Activated CD4-positive, alpha-beta memory T cell treated with anti-CD3 and anti-CD28 coated beads for 36 hours (primary cell): Measurements from ENCODE around the gene SEBOX. TPM values are rescaled to one million over a fixed set of nuclear protein-coding genes. Genes with fewer than 3 reads are reported as not detected.
A peak's percentile ranks its signal among the peaks of the same experiment; 100 is the strongest.

Experiments
- CTCF ChIA-PET: fragments of 350-600 bp; sonication (Branson Sonifier 250); formaldehyde crosslinking; loops from one replicate; lab custom pipeline; 2021; ENCODE audit warnings: antibody characterized with exemption, inconsistent platforms; lab: Charles Lee
- POLR2A ChIA-PET: fragments of 350-600 bp; sonication (Branson Sonifier 250); formaldehyde crosslinking; loops from one replicate; lab custom pipeline; 2021; ENCODE audit warnings: antibody characterized with exemption; lab: Charles Lee
- DNase-seq: peaks from one replicate; pipeline ENCODE4 v3.0.0-alpha.2; 2020
- H3K27ac Mint-ChIP-seq: one replicate; pipeline ENCODE4 v1.8.0; 2021; ENCODE audit warnings: mixed read lengths
- H3K27me3 Mint-ChIP-seq: one replicate; pipeline ENCODE4 v1.8.0; 2021; ENCODE audit warnings: mixed read lengths
- H3K36me3 Mint-ChIP-seq: one replicate; pipeline ENCODE4 v1.8.0; 2021; ENCODE audit warnings: mixed read lengths
- H3K4me1 Mint-ChIP-seq: one replicate; pipeline ENCODE4 v1.8.0; 2021; ENCODE audit warnings: low read depth, mixed read lengths
- H3K4me3 Mint-ChIP-seq: one replicate; pipeline ENCODE4 v1.8.0; 2021; ENCODE audit warnings: mild to moderate bottlenecking, mixed read lengths
- H3K9me3 Mint-ChIP-seq: one replicate; pipeline ENCODE4 v1.8.0; 2021; ENCODE audit warnings: mixed read lengths
- intact Hi-C: fragments of 100-400 bp; cut with micrococcal nuclease; formaldehyde crosslinking; loops from one replicate; pipeline ENCODE4 v1.15.1; 2023
- total RNA-seq, 2 experiments: library from RNA; stranded (reverse); gene quantifications; one replicate each; pipeline ENCODE4 v1.2.3, GENCODE V29; 2021

Gene SEBOX, protein sequence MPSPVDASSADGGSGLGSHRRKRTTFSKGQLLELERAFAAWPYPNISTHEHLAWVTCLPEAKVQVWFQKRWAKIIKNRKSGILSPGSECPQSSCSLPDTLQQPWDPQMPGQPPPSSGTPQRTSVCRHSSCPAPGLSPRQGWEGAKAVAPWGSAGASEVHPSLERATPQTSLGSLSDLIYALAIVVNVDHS
- not detected for total RNA-seq

DNA sequence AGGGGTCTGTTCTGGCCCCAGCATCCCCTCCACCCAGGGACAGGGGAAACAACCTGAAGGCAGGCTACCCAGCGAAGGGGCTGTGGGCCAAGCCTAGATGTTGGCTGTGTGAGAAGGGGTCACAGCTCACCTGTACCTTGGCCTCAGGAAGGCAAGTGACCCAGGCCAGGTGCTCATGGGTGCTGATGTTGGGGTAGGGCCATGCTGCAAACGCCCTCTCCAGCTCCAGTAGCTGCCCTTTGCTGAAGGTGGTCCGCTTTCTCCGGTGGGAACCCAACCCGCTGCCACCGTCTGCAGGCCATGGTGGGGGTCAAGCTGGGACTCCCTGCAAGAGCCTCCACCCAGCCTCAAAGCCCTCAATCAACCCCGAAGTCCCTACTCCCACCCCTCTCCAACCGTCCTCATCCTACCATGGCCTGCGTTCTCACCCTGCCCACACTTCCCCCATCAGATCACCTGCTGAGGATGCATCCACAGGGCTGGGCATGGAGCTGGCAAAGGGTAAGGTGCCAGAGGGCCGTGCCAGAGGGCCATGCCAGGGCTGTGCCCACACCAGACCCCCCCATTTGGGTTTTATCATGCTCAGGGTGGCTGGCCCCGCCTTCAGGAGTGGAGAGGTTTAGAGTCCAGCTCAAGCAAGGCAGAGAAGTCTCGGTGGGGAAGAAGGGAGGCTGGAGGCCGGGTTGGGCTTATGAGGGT lies at the start of gene SEBOX:
SEBOX (minus strand) TSS at position 535 of the 699 bp plus-strand sequence; CDS start at position 487, 48 bp downstream.
- Mint-ChIP-seq H3K9me3 (no peaks in the 10 kb centered on the region), H3K4me3 (no peak within 1 kb of the TSS), H3K27ac (no peak within 1 kb of the TSS), H3K36me3 (peaks cover 11% of the 10 kb centered on the region), H3K4me1 (no peaks in the 10 kb centered on the region), H3K27me3 (no peaks in the 10 kb centered on the region)
- intact Hi-C loops = no loop called here
- no peak for DNase-seq
- ChIA-PET CTCF (no interaction called here), POLR2A (interaction anchor here (0.5 kb wide), 1 partner anchor 408 kb away, joined by 3 read pairs; no protein-coding TSS in a partner anchor)

DNA sequence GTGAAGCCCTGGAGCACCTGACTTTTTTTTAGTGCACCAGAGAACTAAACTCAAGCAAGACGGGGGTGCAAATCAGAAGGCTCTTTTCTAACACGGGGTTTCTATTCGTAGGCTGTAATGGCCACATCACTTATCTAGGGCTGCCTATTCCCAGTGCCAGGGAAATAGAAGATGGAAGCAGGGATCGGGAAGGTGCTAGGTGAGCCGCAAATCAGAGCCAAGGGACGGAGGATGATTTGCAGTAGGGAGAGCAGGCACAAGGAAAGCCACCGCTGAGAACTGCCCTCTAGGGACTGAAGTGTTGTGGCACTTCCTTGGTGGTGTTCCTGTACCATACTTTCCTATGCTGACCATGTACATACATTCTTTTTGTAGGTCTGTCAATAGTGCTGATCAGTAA lies 48.8 kb upstream of the SEBOX start:
- intact Hi-C loops = loop anchor here (10.0 kb wide), 1 partner anchor 179 kb away; no protein-coding TSS in a partner anchor
- no peak for DNase-seq
- peaks cover 2% of the 10 kb centered on the region for H3K27me3 Mint-ChIP-seq
- H3K4me1 Mint-ChIP-seq = no peaks in the 10 kb centered on the region
- CTCF ChIA-PET = interaction anchor here (1.0 kb wide), 1 partner anchor 9 kb away, joined by 3 read pairs; no protein-coding TSS in a partner anchor
- H3K9me3 Mint-ChIP-seq = no peaks in the 10 kb centered on the region
- no peak overlapping the region for H3K27ac Mint-ChIP-seq
- no peak overlapping the region for H3K4me3 Mint-ChIP-seq
- POLR2A ChIA-PET = no interaction called here
- no peaks in the 10 kb centered on the region for H3K36me3 Mint-ChIP-seq

DNA sequence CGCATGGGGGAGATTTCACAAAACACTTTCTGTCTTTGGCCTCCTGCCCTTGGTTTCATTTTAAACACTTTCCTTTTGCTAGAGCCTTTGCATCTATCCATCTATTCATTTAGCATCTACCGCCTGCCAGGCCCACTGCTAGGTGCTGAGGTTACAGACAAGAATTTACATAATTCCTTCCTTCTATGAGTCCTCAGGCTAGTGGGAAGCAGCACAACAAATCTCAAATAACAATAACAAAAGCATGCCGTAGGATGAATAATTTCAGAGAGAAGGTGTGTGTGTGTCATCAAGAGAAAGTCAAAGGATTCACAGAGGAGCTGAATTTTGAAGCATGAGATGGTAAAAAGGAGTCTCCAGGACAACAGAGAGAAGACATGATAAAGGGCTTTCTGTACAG lies 47.1 kb upstream of the SEBOX start:
- Mint-ChIP-seq H3K4me1 (no peaks in the 10 kb centered on the region), H3K27ac (no peak overlapping the region), H3K4me3 (no peak overlapping the region), H3K9me3 (no peaks in the 10 kb centered on the region), H3K36me3 (no peaks in the 10 kb centered on the region), H3K27me3 (peaks cover 2% of the 10 kb centered on the region)
- DNase-seq = no peak
- POLR2A ChIA-PET = no interaction called here
- CTCF ChIA-PET = no interaction called here
- intact Hi-C loops = loop anchor here (10.0 kb wide), 1 partner anchor 177 kb away; no protein-coding TSS in a partner anchor

DNA sequence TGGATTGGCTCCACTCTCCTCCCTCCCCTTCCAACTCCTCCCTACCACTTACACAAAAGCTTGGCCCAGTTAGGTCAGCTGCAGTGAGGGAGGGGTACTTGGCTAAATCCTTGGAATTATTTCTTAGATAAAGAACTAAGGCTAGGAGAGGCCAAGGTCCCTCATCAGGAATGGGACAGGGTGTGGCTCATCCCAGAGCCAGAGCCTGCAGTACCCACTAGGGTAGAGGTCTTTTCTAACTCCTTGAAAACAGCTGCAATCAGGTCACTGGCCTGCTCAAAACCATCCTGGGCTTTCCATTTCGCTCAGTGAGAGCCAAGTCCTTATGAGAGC lies 42.9 kb upstream of the SEBOX start:
- no peaks in the 10 kb centered on the region for H3K36me3 Mint-ChIP-seq
- no peak overlapping the region for H3K27ac Mint-ChIP-seq
- intact Hi-C loops = no loop called here
- H3K4me1 Mint-ChIP-seq = peaks cover 7% of the 10 kb centered on the region
- H3K9me3 Mint-ChIP-seq = no peaks in the 10 kb centered on the region
- H3K27me3 Mint-ChIP-seq = peaks cover 2% of the 10 kb centered on the region
- H3K4me3 Mint-ChIP-seq = no peak overlapping the region
- ChIA-PET CTCF (interaction anchor here (1.1 to 5.3 kb wide), 2 partner anchors 8 to 9 kb away, joined by 3 to 26 read pairs; no protein-coding TSS in a partner anchor), POLR2A (no interaction called here)
- no peak for DNase-seq

DNA sequence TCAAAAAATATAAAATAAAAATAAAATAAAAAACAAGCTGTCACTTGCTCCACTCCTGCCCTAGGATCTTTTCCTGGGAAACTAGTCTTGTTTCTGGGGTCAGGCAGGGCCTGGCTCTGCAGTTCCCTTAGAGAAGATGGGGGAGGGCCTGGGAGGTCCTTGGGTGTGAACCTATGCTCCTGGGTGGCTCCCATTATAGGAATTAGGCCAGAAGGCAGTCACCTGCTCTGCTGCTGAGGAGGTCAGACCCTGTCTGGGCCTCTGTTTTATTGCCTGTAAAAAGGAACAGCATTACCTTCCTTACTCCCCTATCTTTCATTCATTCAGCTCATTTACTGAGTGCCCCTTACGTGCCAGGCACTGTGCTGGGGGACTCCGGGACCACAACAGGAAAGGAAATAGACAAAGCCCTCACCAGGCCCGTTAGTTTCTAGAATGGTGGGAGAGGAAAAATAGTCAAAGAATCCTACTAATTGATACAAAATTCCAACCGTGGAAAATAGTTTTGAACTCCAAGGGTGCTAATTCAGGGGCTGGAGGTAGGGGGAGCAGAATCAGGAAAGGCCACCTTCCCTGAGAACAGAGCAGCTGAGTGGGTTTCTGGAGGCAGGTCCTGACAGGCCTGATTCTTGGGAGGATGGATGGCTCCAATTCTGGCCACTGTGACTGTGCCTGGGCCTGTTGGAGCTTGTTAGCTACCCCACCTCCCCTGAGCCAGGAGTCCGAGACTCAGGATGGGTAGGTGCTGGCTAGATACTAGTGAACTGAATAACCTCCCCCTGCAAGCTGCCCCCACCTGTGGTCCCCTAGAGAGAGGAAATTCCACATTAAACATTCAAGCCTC lies 42.4 kb upstream of the SEBOX start:
- peaks cover 2% of the 10 kb centered on the region for H3K27me3 Mint-ChIP-seq
- H3K36me3 Mint-ChIP-seq = no peaks in the 10 kb centered on the region
- intact Hi-C loops = no loop called here
- CTCF ChIA-PET = interaction anchor here (5.3 kb wide), 1 partner anchor 9 kb away, joined by 26 read pairs; no protein-coding TSS in a partner anchor
- H3K4me1 Mint-ChIP-seq = peaks cover 7% of the 10 kb centered on the region
- no peak for DNase-seq
- POLR2A ChIA-PET = no interaction called here
- no peak overlapping the region for H3K4me3 Mint-ChIP-seq
- H3K9me3 Mint-ChIP-seq = no peaks in the 10 kb centered on the region
- no peak overlapping the region for H3K27ac Mint-ChIP-seq

DNA sequence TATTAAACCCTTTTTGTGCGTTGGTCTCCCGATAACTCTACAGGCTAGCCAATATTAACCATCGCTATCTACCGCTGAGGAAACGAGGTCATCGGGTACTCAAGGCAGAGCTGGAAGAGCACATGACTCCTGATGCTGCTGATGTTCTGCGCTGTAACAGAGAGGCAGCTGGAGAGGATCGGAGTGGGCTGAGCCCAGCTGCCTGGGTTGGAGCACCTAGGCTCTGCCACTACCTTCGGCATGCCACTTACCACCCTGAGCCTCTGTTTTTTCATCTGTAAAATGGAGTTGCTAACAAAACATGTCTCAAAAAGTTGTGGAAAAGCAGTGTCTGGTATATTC lies 41.4 kb upstream of the SEBOX start:
- CTCF ChIA-PET = interaction anchor here (5.3 kb wide), 1 partner anchor 10 kb away, joined by 26 read pairs; no protein-coding TSS in a partner anchor
- no peaks in the 10 kb centered on the region for H3K36me3 Mint-ChIP-seq
- no peaks in the 10 kb centered on the region for H3K9me3 Mint-ChIP-seq
- intact Hi-C loops = no loop called here
- no peak overlapping the region for H3K27ac Mint-ChIP-seq
- H3K4me3 Mint-ChIP-seq = peak overlapping the region; percentile 70
- H3K4me1 Mint-ChIP-seq = peaks cover 13% of the 10 kb centered on the region
- peaks cover 2% of the 10 kb centered on the region for H3K27me3 Mint-ChIP-seq
- DNase-seq = no peak
- POLR2A ChIA-PET = interaction anchor here (1.1 kb wide), 1 partner anchor 15 kb away, joined by 4 read pairs; no protein-coding TSS in a partner anchor

DNA sequence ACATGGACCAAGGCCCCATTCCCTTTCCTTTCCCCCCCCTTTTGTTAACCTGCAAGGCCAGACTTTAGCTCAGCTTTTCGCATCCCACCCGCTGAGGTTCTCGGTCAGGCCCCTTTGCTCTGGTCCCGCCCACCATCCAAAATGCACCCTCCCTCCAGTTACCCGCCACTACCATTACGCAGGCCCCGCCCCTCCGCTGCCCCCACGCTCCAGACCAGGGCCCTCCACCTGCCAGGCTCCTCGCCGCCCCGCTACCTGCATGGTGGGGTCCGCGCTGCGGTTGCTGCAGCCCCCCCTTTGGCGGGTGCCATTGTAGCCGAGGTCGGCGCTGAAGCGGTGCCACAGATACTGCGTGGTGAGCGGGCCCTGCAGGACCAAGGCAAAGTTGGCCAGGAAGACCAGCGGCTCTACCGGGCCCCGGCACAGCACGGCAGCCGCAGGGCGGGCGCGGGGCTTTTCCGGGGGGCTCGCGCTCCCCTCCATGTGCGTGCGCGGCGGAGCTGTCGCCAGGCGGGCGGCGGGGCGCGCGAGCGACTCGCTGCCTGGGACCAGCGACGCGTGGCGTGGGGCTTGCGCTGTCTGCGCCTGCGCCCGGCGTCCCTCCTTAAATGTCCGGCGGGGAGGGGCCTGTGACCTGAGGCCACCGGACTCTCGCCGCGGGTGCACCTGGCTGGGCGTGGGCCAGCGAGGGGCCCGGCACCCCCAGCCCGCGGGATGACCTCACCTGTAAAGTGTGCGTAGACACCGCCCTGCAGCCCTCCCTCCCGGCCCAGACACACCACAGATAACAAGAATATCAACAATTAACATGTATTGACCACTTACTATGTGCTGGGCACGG lies 40.9 kb upstream of the SEBOX start, which contains the start of gene SLC46A1:
SLC46A1 (minus strand) TSS at position 581 of the 841 bp plus-strand sequence; CDS start at position 483, 98 bp downstream.
- CTCF ChIA-PET = interaction anchor here (0.9 to 5.3 kb wide), 2 partner anchors 11 to 20 kb away, joined by 3 to 26 read pairs; no protein-coding TSS in a partner anchor
- peaks cover 2% of the 10 kb centered on the region for H3K27me3 Mint-ChIP-seq
- DNase-seq = peak; percentile 67
- no peaks in the 10 kb centered on the region for H3K9me3 Mint-ChIP-seq
- POLR2A ChIA-PET = interaction anchor here (1.0 to 1.1 kb wide), 2 partner anchors 15 to 49 kb away, joined by 3 to 4 read pairs; partner anchors contain the start of gene POLDIP2
- H3K4me1 Mint-ChIP-seq = peaks cover 13% of the 10 kb centered on the region
- H3K36me3 Mint-ChIP-seq = no peaks in the 10 kb centered on the region
- peak within 1 kb of the TSS; percentile 75 for H3K4me3 Mint-ChIP-seq
- H3K27ac Mint-ChIP-seq = no peak within 1 kb of the TSS
- intact Hi-C loops = no loop called here

DNA sequence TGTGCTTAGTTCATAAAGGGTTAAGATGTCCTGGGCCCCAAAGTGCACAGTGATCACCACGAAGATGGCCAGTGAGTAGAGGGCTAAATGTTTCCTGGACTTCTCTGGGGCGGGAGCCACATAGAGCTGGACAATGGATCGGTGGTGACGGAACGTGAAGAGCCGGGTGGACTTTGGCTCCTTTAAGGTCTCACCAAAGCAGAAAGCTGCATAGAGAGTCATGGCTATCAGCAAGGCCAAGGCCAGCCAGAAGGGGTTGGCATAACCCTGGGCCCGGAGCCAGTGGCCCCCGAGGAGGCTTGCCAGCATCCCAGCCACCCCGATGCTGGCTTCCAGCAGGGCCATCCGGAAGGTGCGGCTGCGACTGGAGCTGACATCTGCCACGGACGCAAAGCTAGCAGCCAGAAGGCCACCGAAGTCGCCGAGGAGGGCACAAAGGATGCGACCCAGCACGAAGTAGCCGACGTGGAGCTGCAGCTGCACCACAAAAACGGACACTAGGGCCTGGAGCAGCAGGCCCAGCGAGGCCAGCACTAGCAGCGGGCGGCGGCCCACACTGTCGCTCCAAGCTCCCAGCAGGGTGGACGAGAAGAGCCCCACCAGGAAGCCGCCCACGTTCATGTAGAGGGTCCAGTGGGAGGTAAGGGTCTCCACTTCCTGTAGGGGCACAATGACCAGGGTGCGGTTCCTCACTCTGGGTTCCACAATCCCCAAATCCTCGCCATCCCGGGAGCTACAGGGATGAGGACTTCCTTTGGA lies 40.0 kb upstream of the SEBOX start:
- Mint-ChIP-seq H3K4me1 (peaks cover 13% of the 10 kb centered on the region), H3K27me3 (peaks cover 2% of the 10 kb centered on the region), H3K4me3 (peak overlapping the region; percentile 75), H3K27ac (no peak overlapping the region), H3K9me3 (no peaks in the 10 kb centered on the region), H3K36me3 (no peaks in the 10 kb centered on the region)
- intact Hi-C loops = no loop called here
- ChIA-PET POLR2A (interaction anchor here (1.0 kb wide), 1 partner anchor 48 kb away, joined by 3 read pairs; the partner anchor contains the start of gene POLDIP2), CTCF (interaction anchor here (0.9 to 5.3 kb wide), 5 partner anchors 10 to 154 kb away, joined by 3 to 26 read pairs (median 3); no protein-coding TSS in a partner anchor)
- DNase-seq = no peak

DNA sequence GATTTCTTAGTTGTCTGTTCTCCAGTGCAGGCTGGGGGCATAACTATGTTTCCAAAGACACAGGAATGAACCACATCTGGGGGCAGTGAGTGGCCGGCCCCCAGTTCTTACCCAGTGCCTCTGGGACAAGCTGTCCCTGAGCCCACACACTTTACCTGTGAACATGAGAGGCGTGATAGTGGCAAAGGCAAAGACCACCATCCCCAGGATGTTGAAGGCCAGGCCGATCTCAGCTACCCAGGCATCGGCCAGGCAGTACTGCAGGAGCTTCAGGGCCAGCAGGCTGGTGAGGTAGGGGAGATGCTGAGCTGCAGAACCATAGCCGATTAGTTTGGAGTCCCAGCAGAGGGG lies 39.4 kb upstream of the SEBOX start:
- no peaks in the 10 kb centered on the region for H3K36me3 Mint-ChIP-seq
- no peaks in the 10 kb centered on the region for H3K9me3 Mint-ChIP-seq
- ChIA-PET CTCF (interaction anchor here (0.9 to 5.3 kb wide), 5 partner anchors 10 to 154 kb away, joined by 3 to 26 read pairs (median 3); no protein-coding TSS in a partner anchor), POLR2A (no interaction called here)
- no peak overlapping the region for H3K27ac Mint-ChIP-seq
- H3K27me3 Mint-ChIP-seq = peaks cover 2% of the 10 kb centered on the region
- no peak for DNase-seq
- H3K4me3 Mint-ChIP-seq = peak overlapping the region; percentile 27
- intact Hi-C loops = no loop called here
- peaks cover 13% of the 10 kb centered on the region for H3K4me1 Mint-ChIP-seq

DNA sequence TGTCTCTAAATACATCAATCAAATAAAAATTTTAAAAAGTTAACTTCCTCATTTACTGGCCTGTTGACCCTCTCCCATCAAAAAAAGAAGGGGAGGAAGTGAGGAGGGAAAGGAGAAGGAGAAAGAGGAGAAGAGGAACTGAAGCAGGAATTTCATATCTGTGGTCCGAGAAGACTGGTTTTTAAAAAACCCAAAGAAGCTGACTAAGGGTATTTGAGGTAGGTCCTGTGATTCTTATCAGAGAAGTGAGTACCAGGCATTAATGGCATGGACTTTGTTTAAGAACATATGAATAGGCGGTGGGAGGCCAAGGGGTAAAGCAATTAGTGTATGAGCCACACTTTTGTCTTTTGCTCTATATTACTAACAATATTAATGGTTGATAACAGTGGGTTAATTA lies 39.0 kb upstream of the SEBOX start:
- H3K27ac Mint-ChIP-seq = no peak overlapping the region
- POLR2A ChIA-PET = no interaction called here
- intact Hi-C loops = no loop called here
- no peaks in the 10 kb centered on the region for H3K36me3 Mint-ChIP-seq
- H3K27me3 Mint-ChIP-seq = peaks cover 2% of the 10 kb centered on the region
- H3K4me1 Mint-ChIP-seq = peaks cover 13% of the 10 kb centered on the region
- DNase-seq = no peak
- no peak overlapping the region for H3K4me3 Mint-ChIP-seq
- CTCF ChIA-PET = interaction anchor here (0.9 to 5.3 kb wide), 4 partner anchors 11 to 153 kb away, joined by 3 to 26 read pairs (median 3); no protein-coding TSS in a partner anchor
- H3K9me3 Mint-ChIP-seq = no peaks in the 10 kb centered on the region
